HFFc6 (cell line): ENCODE data around the gene CD8B. TPM values are rescaled to one million over a fixed set of nuclear protein-coding genes. Genes with fewer than 3 reads are reported as not detected.
"Not testable (repeated sequence)": the region's sequence is repeated elsewhere in the genome, so short reads cannot be mapped to it uniquely, and the experiment has no call there.

Source experiments
- DNase-seq: peaks from one replicate; pipeline ENCODE4 v3.0.0-alpha.2; 2018
- H3K27ac Mint-ChIP-seq: 2 replicates; pipeline ENCODE4 v1.8.0; 2020; ENCODE audit warnings: mild to moderate bottlenecking, mixed read lengths
- H3K27me3 Mint-ChIP-seq: 2 replicates; pipeline ENCODE4 v1.8.0; 2021; ENCODE audit warnings: mild to moderate bottlenecking, moderate library complexity, mixed read lengths; ENCODE audit not compliant: insufficient read depth
- H3K36me3 Mint-ChIP-seq: 2 replicates; pipeline ENCODE4 v1.8.0; 2021; ENCODE audit warnings: low read depth, mixed read lengths
- H3K4me1 Mint-ChIP-seq: 2 replicates; pipeline ENCODE4 v1.8.0; 2020; ENCODE audit warnings: low read depth, mixed read lengths
- H3K4me3 Mint-ChIP-seq: 2 replicates; pipeline ENCODE4 v1.8.0; 2020; ENCODE audit warnings: mild to moderate bottlenecking, moderate library complexity, mixed read lengths
- H3K9me3 Mint-ChIP-seq: 2 replicates; pipeline ENCODE4 v1.8.0; 2020; ENCODE audit warnings: mild to moderate bottlenecking, mixed read lengths
- total RNA-seq, 6 experiments: library from RNA; stranded (reverse); fragmentation: NEBNext Ultra II Directional; extraction: Animal tissue kit (Norgen Biotek cat#: 25700); gene quantifications; 2 replicates in 1 of 6; 3 replicates in 5 of 6; pipeline ENCODE4 v1.2.3, GENCODE V29; 2021
- TF ChIP-seq, protein P1 (sequence below): fragments of 200-600 bp; sonication (generic); IDR thresholded peaks from 2 replicates; pipeline ENCODE4 v1.5.0; 2021; ENCODE audit warnings: antibody characterized with exemption, mild to moderate bottlenecking

CD8B gene
- total RNA-seq, 6 experiments from 2014 or later, result not detected

GRCh38 chr2:86855981-86856380 is 5.7 kb downstream of the CD8B start:
- H3K36me3 Mint-ChIP-seq, H3K27ac Mint-ChIP-seq, DNase-seq, H3K9me3 Mint-ChIP-seq, H3K4me1 Mint-ChIP-seq, H3K4me3 Mint-ChIP-seq: not testable (repeated sequence)
- H3K27me3 Mint-ChIP-seq, result peaks cover 21% of the 10 kb centered on the region

- not testable (repeated sequence) for H3K27ac Mint-ChIP-seq, H3K4me1 Mint-ChIP-seq, H3K27me3 Mint-ChIP-seq, H3K4me3 Mint-ChIP-seq, H3K9me3 Mint-ChIP-seq, DNase-seq, H3K36me3 Mint-ChIP-seq
Measured at GRCh38 chr2:86851581-86851980, 10.1 kb downstream of the CD8B start.

- H3K4me1 Mint-ChIP-seq, H3K4me3 Mint-ChIP-seq, H3K9me3 Mint-ChIP-seq, H3K36me3 Mint-ChIP-seq, H3K27ac Mint-ChIP-seq, DNase-seq: not testable (repeated sequence)
- peaks cover 12% of the 10 kb centered on the region for H3K27me3 Mint-ChIP-seq
Measured at GRCh38 chr2:86842607-86843234, 19.0 kb downstream of the CD8B start.

DNA sequence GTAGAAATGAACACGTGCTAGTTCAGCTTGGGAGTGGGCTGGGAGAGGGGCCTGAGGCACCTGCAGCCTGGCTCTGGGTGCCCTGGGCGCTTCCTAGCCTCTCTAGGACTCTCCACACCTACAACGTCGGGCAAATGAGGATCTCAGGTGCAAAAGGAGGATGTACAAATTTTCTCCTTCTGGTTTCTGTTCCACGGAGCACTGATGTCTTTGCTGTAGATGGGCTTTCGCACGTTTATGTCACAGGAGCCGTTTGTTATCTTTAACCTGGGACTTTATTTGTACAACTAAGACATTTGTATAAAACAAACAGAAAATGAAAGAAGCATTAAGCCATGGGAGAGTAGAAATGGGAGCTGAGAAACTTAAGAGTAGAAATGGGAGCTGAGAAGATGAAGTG is 20.4 kb downstream of the CD8B start:
- H3K4me3 Mint-ChIP-seq, DNase-seq, H3K4me1 Mint-ChIP-seq, H3K27ac Mint-ChIP-seq, H3K36me3 Mint-ChIP-seq, H3K9me3 Mint-ChIP-seq: not testable (repeated sequence)
- H3K27me3 Mint-ChIP-seq, result peaks cover 12% of the 10 kb centered on the region

DNA sequence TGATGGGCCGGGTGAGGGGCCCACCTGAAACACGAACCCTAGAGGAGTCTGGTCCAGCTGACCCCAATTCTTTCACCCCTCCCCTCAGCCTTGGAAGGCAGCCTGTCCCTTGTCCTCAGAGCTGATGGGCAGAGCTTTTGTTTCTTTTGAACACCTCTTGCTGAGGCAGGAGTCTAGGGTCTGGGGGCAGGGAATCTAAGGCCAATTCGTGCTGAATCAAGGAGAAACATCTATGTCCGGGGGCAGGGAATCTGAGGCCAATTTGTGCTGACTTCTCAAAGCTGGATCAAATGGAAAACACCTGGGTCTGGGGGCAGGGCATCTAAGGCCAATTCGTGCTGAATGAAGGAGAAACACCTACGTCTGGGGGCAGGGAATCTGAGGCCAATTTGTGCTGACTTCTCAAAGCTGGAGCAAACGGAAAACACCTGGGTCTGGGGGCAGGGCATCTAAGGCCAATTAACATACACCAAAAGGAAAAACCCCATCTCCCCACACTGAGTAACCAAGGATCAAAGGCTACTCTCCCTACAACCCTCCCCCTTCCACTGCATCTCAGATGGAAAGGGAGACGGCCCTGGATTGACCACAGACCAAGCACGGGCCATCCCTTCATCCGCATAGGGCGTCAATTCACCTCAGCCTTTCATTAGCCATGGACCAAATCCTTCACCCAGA is 21.7 kb downstream of the CD8B start:
- not testable (repeated sequence) for H3K4me3 Mint-ChIP-seq, H3K27ac Mint-ChIP-seq, DNase-seq, H3K9me3 Mint-ChIP-seq, H3K4me1 Mint-ChIP-seq, H3K36me3 Mint-ChIP-seq
- peaks cover 10% of the 10 kb centered on the region for H3K27me3 Mint-ChIP-seq

- DNase-seq, H3K4me3 Mint-ChIP-seq, H3K36me3 Mint-ChIP-seq, H3K4me1 Mint-ChIP-seq, H3K27me3 Mint-ChIP-seq, H3K9me3 Mint-ChIP-seq, H3K27ac Mint-ChIP-seq: not testable (repeated sequence)
Measured at GRCh38 chr2:86839455-86839854, 22.2 kb downstream of the CD8B start.

GRCh38 chr2:86837714-86838113 is 24.0 kb downstream of the CD8B start:
- H3K27me3 Mint-ChIP-seq, H3K27ac Mint-ChIP-seq, H3K36me3 Mint-ChIP-seq, H3K4me1 Mint-ChIP-seq, H3K4me3 Mint-ChIP-seq, DNase-seq, H3K9me3 Mint-ChIP-seq: not testable (repeated sequence)

- H3K36me3 Mint-ChIP-seq, H3K9me3 Mint-ChIP-seq, H3K4me1 Mint-ChIP-seq: not testable (repeated sequence)
- Mint-ChIP-seq H3K27me3 (peaks cover 12% of the 10 kb centered on the region), H3K4me3 (peak overlapping the region; percentile 76), H3K27ac (peak overlapping the region; percentile 55; the same call in 1 of the 2 replicates)
- peak; percentile 86 for DNase-seq
Measured at GRCh38 chr2:86836915-86837695, 24.6 kb downstream of the CD8B start.

- H3K4me3 Mint-ChIP-seq, H3K36me3 Mint-ChIP-seq: not testable (repeated sequence)
- peaks cover 11% of the 10 kb centered on the region; the same call in 1 of the 2 replicates for H3K4me1 Mint-ChIP-seq
Measured at GRCh38 chr2:86835548-86835889, 26.2 kb downstream of the CD8B start.

GRCh38 chr2:86833315-86833714 is 28.4 kb downstream of the CD8B start:
- Mint-ChIP-seq H3K4me3 (no peak overlapping the region), H3K27ac (no peak overlapping the region), H3K27me3 (peaks cover 27% of the 10 kb centered on the region), H3K4me1 (peaks cover 11% of the 10 kb centered on the region; the same call in 1 of the 2 replicates), H3K9me3 (no peaks in the 10 kb centered on the region), H3K36me3 (no peaks in the 10 kb centered on the region)
- DNase-seq, result no peak
- TF ChIP-seq, protein P1, sequence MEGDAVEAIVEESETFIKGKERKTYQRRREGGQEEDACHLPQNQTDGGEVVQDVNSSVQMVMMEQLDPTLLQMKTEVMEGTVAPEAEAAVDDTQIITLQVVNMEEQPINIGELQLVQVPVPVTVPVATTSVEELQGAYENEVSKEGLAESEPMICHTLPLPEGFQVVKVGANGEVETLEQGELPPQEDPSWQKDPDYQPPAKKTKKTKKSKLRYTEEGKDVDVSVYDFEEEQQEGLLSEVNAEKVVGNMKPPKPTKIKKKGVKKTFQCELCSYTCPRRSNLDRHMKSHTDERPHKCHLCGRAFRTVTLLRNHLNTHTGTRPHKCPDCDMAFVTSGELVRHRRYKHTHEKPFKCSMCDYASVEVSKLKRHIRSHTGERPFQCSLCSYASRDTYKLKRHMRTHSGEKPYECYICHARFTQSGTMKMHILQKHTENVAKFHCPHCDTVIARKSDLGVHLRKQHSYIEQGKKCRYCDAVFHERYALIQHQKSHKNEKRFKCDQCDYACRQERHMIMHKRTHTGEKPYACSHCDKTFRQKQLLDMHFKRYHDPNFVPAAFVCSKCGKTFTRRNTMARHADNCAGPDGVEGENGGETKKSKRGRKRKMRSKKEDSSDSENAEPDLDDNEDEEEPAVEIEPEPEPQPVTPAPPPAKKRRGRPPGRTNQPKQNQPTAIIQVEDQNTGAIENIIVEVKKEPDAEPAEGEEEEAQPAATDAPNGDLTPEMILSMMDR, result no peak

More at GRCh38 chr2:86835548-86835889, 26.2 kb downstream of the CD8B start:
- DNase-seq, H3K9me3 Mint-ChIP-seq, H3K27ac Mint-ChIP-seq: not testable (repeated sequence)
- peaks cover 24% of the 10 kb centered on the region for H3K27me3 Mint-ChIP-seq
